ENCODE data around the gene CEP70.

The CEP70 gene

DNA sequence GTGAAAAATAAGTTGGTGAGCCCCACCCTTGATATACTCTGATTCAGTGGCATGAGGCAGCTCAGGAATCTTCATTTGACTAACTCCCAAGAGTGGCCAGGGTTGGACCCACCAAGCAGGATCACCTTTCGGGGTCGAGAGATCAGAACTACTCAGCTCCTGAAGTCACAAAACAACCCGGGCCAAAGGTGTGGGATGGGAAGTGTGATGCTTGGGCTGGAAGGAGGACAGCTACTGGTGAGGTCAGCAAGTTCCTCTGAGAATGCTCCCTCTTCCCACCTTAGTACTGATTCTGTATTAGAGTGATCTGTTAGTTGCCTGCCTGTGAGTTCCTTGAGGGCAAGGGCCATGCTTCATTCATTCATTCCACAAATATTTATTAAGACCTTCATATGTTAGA lies 144.6 kb downstream of the CEP70 start:
- H3K4me3 ChIP-seq (ENCODE audit: low read depth, low read length): no peak overlapping the region
- in situ Hi-C loops (cut with HindIII; ENCODE audit: low sequenced_read_pairs): no loop called here
- TF ChIP-seq, protein P1, sequence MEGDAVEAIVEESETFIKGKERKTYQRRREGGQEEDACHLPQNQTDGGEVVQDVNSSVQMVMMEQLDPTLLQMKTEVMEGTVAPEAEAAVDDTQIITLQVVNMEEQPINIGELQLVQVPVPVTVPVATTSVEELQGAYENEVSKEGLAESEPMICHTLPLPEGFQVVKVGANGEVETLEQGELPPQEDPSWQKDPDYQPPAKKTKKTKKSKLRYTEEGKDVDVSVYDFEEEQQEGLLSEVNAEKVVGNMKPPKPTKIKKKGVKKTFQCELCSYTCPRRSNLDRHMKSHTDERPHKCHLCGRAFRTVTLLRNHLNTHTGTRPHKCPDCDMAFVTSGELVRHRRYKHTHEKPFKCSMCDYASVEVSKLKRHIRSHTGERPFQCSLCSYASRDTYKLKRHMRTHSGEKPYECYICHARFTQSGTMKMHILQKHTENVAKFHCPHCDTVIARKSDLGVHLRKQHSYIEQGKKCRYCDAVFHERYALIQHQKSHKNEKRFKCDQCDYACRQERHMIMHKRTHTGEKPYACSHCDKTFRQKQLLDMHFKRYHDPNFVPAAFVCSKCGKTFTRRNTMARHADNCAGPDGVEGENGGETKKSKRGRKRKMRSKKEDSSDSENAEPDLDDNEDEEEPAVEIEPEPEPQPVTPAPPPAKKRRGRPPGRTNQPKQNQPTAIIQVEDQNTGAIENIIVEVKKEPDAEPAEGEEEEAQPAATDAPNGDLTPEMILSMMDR (IDR thresholded peaks at IDR 0.05; ENCODE audit: low read depth, low read length, missing control alignments): no peak
- no peak for DNase-seq (ENCODE audit: low read depth)

DNA sequence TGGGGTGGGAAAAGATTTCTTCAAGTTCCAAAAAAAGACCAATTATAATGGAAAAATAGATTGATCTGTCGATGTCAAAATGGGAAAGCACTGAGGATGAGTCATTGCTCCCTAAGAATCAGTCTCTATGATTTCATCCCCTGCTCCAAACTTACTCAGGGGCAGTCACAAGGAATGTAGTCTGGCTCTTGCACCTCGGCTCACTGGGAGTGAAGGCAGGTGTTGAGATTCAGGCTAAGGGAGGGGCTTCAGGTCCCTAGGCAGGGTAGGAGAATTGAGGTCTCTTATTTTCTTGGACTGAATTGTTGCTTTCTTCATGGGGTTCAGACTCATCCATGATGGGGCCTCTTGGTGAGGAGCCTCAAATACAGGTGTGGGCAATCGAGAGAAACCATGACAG lies 145.4 kb downstream of the CEP70 start:
- H3K4me3 ChIP-seq (ENCODE audit: low read depth, low read length): no peak overlapping the region
- DNase-seq (ENCODE audit: low read depth): no peak
- in situ Hi-C loops (cut with HindIII; ENCODE audit: low sequenced_read_pairs): no loop called here
- TF ChIP-seq, protein P1 (IDR thresholded peaks at IDR 0.05; ENCODE audit: low read depth, low read length, missing control alignments): no peak

DNA sequence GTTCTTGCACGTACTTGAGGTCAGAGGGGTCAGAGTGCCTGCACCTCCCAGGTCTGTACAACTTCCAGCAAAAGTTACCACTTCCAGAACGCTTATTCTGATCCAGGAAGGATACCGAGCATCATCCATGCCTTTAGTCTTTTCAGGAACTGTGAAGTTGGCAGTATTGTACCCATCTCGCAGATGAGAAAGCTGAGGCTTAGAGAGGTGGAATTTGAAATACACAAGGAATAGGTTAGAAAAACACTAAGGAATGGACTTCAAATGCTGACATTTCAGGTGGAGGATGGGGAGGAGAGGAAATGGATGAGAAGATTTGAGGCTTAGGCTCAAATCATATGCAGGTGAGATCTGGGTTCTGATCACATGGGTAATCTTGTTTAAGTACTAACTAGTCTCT lies 148.4 kb downstream of the CEP70 start:
- TF ChIP-seq, protein P1 (IDR thresholded peaks at IDR 0.05; ENCODE audit: low read depth, low read length, missing control alignments): no peak
- in situ Hi-C loops (cut with HindIII; ENCODE audit: low sequenced_read_pairs): no loop called here
- no peak overlapping the region for H3K4me3 ChIP-seq (ENCODE audit: low read depth, low read length)
- DNase-seq (ENCODE audit: low read depth): no peak

DNA sequence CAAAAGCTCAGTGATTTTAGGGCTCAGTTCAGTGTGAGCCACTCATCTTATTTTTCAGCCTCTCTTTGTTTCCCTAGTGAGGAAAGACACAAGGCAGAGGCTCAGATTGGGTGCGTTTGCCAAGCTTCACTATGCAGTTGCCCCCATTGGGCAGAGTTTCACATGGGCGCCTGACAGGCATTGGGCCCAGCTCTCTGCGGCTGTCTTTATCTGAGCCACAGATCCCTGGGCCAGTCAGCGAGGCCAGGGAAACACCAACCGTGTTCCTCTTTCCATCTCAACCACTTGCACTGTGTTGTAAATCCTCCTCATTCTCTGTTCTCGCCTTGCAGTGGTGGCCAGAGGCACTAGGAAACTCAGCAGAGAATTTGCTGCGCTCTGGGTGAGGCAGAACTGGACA lies 148.8 kb downstream of the CEP70 start:
- TF ChIP-seq, protein P1 (IDR thresholded peaks at IDR 0.05; ENCODE audit: low read depth, low read length, missing control alignments): no peak
- DNase-seq (ENCODE audit: low read depth): no peak
- in situ Hi-C loops (cut with HindIII; ENCODE audit: low sequenced_read_pairs): no loop called here
- H3K4me3 ChIP-seq (ENCODE audit: low read depth, low read length): no peak overlapping the region
